Measurements from ENCODE around the gene ZNF20. TPM values are rescaled to one million over a fixed set of nuclear protein-coding genes. Genes with fewer than 3 reads are reported as not detected.
A peak's percentile ranks its signal among the peaks of the same experiment; 100 is the strongest.

Gene ZNF20
- total RNA-seq, 6 experiments from 2014 or later = 0.98 to 2.7 (median 1.5) TPM

DNA sequence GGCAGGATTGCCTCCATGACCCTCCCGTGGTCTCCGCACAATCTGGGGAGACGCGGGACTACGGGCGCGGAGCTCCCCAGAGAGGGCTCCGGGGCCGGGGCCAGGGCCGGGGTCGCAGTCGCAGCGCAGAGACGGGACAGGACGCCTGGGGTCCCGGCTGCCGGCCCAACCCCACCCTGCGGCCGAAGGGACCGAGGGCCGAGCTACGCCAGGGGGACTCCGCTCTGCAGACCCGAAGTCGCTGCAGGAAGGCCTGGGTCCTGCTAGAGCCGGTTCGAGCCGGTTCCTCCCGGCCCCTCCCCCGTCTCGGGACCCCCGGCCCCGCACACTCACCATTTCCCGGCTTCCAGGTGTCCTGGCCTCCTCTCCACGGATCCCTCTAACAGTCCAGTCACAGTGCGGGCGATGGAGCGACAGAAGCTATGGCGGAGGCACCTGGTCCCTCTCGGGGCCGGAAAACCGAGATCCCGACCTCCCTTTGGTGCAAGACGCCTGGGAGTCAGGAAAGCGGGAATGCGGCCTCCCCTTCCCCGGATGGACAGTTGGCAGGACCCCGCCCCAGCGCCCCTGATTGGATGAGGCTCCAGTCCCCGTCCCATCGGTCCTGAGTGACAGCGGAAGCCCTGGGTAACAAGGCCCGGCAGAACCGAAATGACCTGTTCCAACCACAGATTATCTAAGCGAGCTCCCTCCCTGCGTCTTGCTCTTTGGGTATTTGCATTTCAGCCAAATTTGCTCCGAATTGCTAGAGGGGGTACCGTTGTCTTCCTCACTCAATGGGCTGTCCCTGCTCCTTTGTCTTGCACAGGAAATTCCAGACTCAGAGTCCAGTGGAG, 16.3 kb upstream of the ZNF20 start, which contains the start of gene ZNF625:
TSS of gene ZNF625 (minus strand) at position 512 of the 836 bp plus-strand sequence. CDS start at position 336, 176 bp downstream.
- no peaks in the 10 kb centered on the region for H3K27me3 ChIP-seq
- TF ChIP-seq, protein P1, sequence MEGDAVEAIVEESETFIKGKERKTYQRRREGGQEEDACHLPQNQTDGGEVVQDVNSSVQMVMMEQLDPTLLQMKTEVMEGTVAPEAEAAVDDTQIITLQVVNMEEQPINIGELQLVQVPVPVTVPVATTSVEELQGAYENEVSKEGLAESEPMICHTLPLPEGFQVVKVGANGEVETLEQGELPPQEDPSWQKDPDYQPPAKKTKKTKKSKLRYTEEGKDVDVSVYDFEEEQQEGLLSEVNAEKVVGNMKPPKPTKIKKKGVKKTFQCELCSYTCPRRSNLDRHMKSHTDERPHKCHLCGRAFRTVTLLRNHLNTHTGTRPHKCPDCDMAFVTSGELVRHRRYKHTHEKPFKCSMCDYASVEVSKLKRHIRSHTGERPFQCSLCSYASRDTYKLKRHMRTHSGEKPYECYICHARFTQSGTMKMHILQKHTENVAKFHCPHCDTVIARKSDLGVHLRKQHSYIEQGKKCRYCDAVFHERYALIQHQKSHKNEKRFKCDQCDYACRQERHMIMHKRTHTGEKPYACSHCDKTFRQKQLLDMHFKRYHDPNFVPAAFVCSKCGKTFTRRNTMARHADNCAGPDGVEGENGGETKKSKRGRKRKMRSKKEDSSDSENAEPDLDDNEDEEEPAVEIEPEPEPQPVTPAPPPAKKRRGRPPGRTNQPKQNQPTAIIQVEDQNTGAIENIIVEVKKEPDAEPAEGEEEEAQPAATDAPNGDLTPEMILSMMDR (IDR thresholded peaks at IDR 0.05) = no peak
- intact Hi-C loops (cut with DNase I) = no loop called here
- peaks cover 0 to 3% (median 0%) of the 10 kb centered on the region in 4 donors for H3K36me3 ChIP-seq
- ATAC-seq (peak; percentile 98 to 99 (median 98)), DNase-seq (peak; percentile 81 to 90 (median 89))
- no peaks in the 10 kb centered on the region for H3K4me1 ChIP-seq
- H3K9me3 ChIP-seq = no peaks in the 10 kb centered on the region
- WGBS (ENCODE audit: insufficient coverage, low coverage, low lambda C conversion rate, missing lambda C conversion rate) = 2% methylated on average over 18 of the region's 58 CpGs
- peak within 1 kb of the TSS; percentile 59 to 73 (median 70) for H3K4me3 ChIP-seq
- peak within 1 kb of the TSS; percentile 6 to 50 (median 48) for H3K27ac ChIP-seq

DNA sequence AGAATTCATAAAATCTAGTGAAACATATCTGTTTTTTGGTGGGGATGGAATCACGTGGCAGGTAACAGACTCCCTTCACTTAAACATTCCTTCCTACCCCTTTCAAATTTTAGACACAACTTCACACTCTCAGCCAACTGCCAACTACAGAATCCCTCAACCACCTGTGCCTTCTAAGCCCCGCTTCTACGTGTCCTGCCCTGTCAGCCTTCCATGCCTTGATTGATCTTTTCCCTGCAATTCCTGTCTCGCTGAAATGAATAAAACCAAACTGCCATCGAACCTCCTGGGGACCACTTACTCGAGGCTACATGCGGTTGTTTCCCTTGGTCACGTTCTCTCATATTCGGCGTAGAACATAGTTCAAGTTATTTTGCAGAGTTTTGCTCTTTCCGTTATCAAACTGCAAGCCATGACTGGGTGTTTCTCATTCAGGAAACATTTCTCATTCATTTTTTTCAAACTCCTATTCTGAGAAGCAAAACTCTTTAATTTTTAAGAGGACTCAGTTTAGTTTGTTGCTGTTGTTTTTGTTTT, 15.2 kb upstream of the ZNF20 start:
- H3K27me3 ChIP-seq = no peaks in the 10 kb centered on the region
- H3K36me3 ChIP-seq = peaks cover 0 to 3% (median 0%) of the 10 kb centered on the region in 4 donors
- H3K4me3 ChIP-seq = peak overlapping the region; percentile 59 to 73 (median 70)
- TF ChIP-seq POLR2A (IDR thresholded peaks at IDR 0.05) = no peak
- TF ChIP-seq, protein P1 (IDR thresholded peaks at IDR 0.05) = no peak
- no peak for DNase-seq
- intact Hi-C loops (cut with DNase I) = no loop called here
- H3K9me3 ChIP-seq = no peaks in the 10 kb centered on the region
- peak overlapping the region in 1 of 3 donors; percentile 6 for H3K27ac ChIP-seq
- WGBS (ENCODE audit: insufficient coverage, low coverage, low lambda C conversion rate, missing lambda C conversion rate) = 20% methylated on average over 11 of the region's 11 CpGs
- no peak for ATAC-seq
- H3K4me1 ChIP-seq = no peaks in the 10 kb centered on the region

DNA sequence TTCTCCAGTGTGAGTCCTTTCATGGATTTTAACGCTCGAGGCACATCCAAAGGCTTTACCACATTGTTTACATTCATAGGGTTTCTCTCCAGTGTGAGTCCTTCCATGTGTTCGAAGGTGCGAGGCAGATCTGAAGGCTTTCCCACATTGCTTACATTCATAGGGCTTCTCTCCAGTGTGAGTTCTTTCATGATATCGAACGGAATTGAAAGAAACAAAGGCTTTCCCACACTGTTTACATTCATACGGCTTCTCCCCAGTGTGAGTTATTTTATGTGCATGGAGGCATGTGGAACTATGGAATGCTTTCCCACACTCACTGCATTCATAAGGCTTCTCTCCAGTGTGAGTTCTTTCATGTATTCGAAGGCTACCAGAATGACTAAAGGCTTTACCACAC, 5.2 kb upstream of the ZNF20 start:
- peaks cover 0 to 7% (median 0%) of the 10 kb centered on the region in 4 donors for H3K9me3 ChIP-seq
- TF ChIP-seq, protein P1 (IDR thresholded peaks at IDR 0.05) = no peak
- no peak for TF ChIP-seq POLR2A (IDR thresholded peaks at IDR 0.05)
- intact Hi-C loops (cut with DNase I) = loop anchor here in 1 of 2 donors (10.0 kb wide), 2 partner anchors 91 to 261 kb away; partner anchors contain the start of genes ZNF69 and ZNF878
- no peak overlapping the region for H3K4me3 ChIP-seq
- peaks cover 0 to 6% (median 0%) of the 10 kb centered on the region in 4 donors for H3K4me1 ChIP-seq
- no peaks in the 10 kb centered on the region for H3K27me3 ChIP-seq
- DNase-seq = no peak
- peaks cover 0 to 21% (median 7%) of the 10 kb centered on the region in 4 donors for H3K36me3 ChIP-seq
- H3K27ac ChIP-seq = no peak overlapping the region
- WGBS (ENCODE audit: insufficient coverage, low coverage, low lambda C conversion rate, missing lambda C conversion rate) = 100% methylated on average over 7 of the region's 8 CpGs
- ATAC-seq = no peak

DNA sequence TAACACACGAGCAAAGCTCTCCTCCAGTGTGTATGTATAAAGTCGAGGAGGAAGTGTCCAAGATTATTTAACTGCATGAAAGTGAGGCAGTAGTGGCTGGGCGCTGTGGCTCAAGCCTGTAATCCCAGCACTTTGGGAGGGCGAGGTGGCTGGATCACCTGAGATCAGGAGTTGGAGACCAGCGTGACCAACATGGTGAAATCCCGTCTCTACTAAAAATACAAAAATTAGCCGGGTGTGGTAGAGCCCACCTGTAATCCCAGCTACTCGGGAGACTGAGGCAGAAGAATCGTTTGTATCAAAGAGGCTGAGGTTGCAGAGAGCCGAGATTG, 1.2 kb upstream of the ZNF20 start:
- ATAC-seq (no peak), DNase-seq (no peak)
- H3K36me3 ChIP-seq = peaks cover 0 to 11% (median 5%) of the 10 kb centered on the region in 4 donors
- H3K4me3 ChIP-seq = no peak overlapping the region
- peaks cover 0 to 3% (median 0%) of the 10 kb centered on the region in 4 donors for H3K9me3 ChIP-seq
- H3K27me3 ChIP-seq = no peaks in the 10 kb centered on the region
- intact Hi-C loops (cut with DNase I) = loop anchor here in 1 of 2 donors (10.0 kb wide), 2 partner anchors 87 to 257 kb away; partner anchors contain the start of genes ZNF69 and ZNF878
- H3K4me1 ChIP-seq = peaks cover 0 to 6% (median 1%) of the 10 kb centered on the region in 4 donors
- 53% methylated on average over 10 of the region's 10 CpGs for WGBS (ENCODE audit: insufficient coverage, low coverage, low lambda C conversion rate, missing lambda C conversion rate)
- no peak overlapping the region for H3K27ac ChIP-seq
- TF ChIP-seq POLR2A (IDR thresholded peaks at IDR 0.05) = no peak
- TF ChIP-seq, protein P1 (IDR thresholded peaks at IDR 0.05) = no peak
